Hematopoietic multipotent progenitor cell treated with erythropoietin and hydrocortisone succinate and interleukin-3 and kit ligand, for 17 days (in vitro differentiated cells): Measurements from ENCODE around the gene TRAPPC2.
"Not testable (repeated sequence)": the region's sequence is repeated elsewhere in the genome, so short reads cannot be mapped to it uniquely, and the experiment has no call there.

Experiments used
- DNase-seq: peaks from one replicate; pipeline ENCODE4 v3.0.0-alpha.2; 2015; ENCODE audit warnings: low spot score

TRAPPC2 gene

GRCh38 chrX:13747836-13748235, 13.4 kb upstream of the TRAPPC2 start:
- peak; percentile 70 for DNase-seq

GRCh38 chrX:13742397-13743176, 8.2 kb upstream of the TRAPPC2 start:
- peak; percentile 29 for DNase-seq

- DNase-seq, result no peak
Observed at GRCh38 chrX:13741695-13742094, 7.3 kb upstream of the TRAPPC2 start.

GRCh38 chrX:13733506-13733905, 914 bp downstream of the TRAPPC2 start:
- no peak for DNase-seq

- no peak for DNase-seq
Observed at GRCh38 chrX:13732246-13733067, 2.0 kb downstream of the TRAPPC2 start.

GRCh38 chrX:13730523-13730922, 3.9 kb downstream of the TRAPPC2 start:
- not testable (repeated sequence) for DNase-seq

- not testable (repeated sequence) for DNase-seq
Observed at GRCh38 chrX:13726583-13726982, 7.8 kb downstream of the TRAPPC2 start.

- not testable (repeated sequence) for DNase-seq
Observed at GRCh38 chrX:13724878-13725277, 9.5 kb downstream of the TRAPPC2 start.

GRCh38 chrX:13721819-13722519, 12.5 kb downstream of the TRAPPC2 start:
- DNase-seq, result peak; percentile 39

GRCh38 chrX:13721371-13721770, 13.0 kb downstream of the TRAPPC2 start:
- no peak for DNase-seq

GRCh38 chrX:13719192-13719856, 15.1 kb downstream of the TRAPPC2 start:
- DNase-seq, result no peak

- DNase-seq, result no peak
Observed at GRCh38 chrX:13717700-13718472, 16.5 kb downstream of the TRAPPC2 start.

- no peak for DNase-seq
Observed at GRCh38 chrX:13716905-13717304, 17.5 kb downstream of the TRAPPC2 start.

- DNase-seq, result no peak
Observed at GRCh38 chrX:13716455-13716854, 18.0 kb downstream of the TRAPPC2 start.

- no peak for DNase-seq
Observed at GRCh38 chrX:13711141-13711540, 23.3 kb downstream of the TRAPPC2 start.

GRCh38 chrX:13703589-13703988, 30.8 kb downstream of the TRAPPC2 start:
- no peak for DNase-seq

- DNase-seq, result no peak
Observed at GRCh38 chrX:13703135-13703534, 31.3 kb downstream of the TRAPPC2 start.

- DNase-seq, result no peak
Observed at GRCh38 chrX:13702111-13702789, 32.2 kb downstream of the TRAPPC2 start.

- no peak for DNase-seq
Observed at GRCh38 chrX:13700380-13700779, 34.0 kb downstream of the TRAPPC2 start.

- peak; percentile 44 for DNase-seq
Observed at GRCh38 chrX:13699183-13699826, 35.1 kb downstream of the TRAPPC2 start.
